Activated effector memory CD4-positive, alpha-beta T cell treated with anti-CD3 and anti-CD28 coated beads, Interleukin-2, amount 50 U/mL, for 16 hours (primary cell): ENCODE measurements around the gene SGMS1.
A peak's percentile ranks its signal among the peaks of the same experiment; 100 is the strongest.
"Not testable (repeated sequence)": the region's sequence is repeated elsewhere in the genome, so short reads cannot be mapped to it uniquely, and the experiment has no call there.

Source experiments
- DNase-seq: peaks from one replicate; pipeline ENCODE4 v3.0.0-alpha.2; 2020

The SGMS1 gene

GRCh38 chr10:50554376-50554994 is 69.3 kb downstream of the SGMS1 start:
- DNase-seq, result no peak

GRCh38 chr10:50552771-50553535 is 70.8 kb downstream of the SGMS1 start:
- DNase-seq, result peak; percentile 69

GRCh38 chr10:50552308-50552707 is 71.4 kb downstream of the SGMS1 start:
- no peak for DNase-seq

GRCh38 chr10:50551894-50552293 is 71.9 kb downstream of the SGMS1 start:
- DNase-seq, result no peak

- no peak for DNase-seq
Observed at GRCh38 chr10:50550291-50550839, 73.4 kb downstream of the SGMS1 start.

DNA sequence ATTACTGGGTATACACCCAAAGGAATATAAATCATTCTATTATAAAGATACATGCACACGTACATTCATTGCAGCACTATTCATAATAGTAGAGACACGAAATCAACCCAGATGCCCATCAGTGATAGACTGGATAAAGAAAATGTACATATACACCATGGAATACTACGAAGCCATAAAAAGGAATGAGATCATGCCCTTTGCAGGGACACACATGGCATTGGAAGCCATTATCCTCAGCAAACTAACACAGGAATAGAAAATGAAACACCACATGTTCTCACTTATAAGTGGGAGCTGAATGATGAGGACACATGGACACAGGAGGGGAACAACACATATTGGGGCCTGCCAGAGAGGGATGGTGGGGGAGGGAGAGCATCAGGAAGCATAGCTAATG is 74.6 kb downstream of the SGMS1 start:
- DNase-seq, result not testable (repeated sequence)

DNA sequence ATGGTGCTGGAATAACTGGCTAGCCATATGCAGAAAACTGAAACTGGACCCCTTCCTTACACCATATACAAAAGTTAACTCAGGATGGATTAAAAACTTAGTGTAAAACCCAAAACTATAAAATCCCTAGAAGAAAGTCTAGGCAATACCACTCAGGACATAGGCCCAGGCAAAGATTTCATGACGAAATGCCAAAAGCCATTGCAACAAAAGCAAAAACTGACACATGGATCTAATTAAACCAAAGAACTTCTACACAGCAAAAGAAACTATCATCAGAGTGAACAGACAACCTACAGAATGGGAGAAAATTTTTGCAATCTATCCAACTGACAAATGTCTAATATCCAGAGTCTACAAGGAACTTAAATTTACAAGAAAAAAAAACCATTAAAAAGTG is 75.3 kb downstream of the SGMS1 start:
- not testable (repeated sequence) for DNase-seq

- not testable (repeated sequence) for DNase-seq
Observed at GRCh38 chr10:50546287-50546686, 77.5 kb downstream of the SGMS1 start.

- DNase-seq, result no peak
Observed at GRCh38 chr10:50545846-50546245, 77.9 kb downstream of the SGMS1 start.

DNA sequence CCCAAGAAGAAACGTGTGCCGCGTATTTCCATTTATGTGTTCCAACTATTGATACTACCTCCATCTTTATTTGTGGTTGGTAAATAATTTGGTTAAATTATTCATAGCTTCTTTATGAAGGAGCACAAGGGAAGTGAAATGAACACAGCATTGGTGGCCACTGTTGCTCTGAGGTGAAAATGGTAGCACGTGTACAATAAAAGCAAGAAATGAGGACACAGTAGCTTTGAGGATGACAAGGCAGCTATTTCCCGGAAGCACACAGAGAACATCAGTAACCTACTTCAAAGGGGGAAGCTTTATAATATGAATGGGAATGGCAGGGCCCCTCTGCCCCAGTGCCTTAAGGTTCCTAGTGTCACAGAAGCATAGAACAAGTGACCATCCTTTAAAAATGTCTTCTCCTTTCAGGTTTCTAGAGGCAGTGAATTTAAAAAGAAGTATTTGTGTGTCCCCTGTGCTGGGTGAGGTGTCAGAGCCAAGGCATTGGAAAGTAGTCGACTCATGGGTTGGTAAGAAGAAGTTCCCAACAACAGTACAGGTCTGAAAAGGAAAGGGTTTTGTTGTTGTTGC is 78.8 kb downstream of the SGMS1 start:
- no peak for DNase-seq

- DNase-seq, result no peak
Observed at GRCh38 chr10:50544095-50544856, 79.5 kb downstream of the SGMS1 start.

DNA sequence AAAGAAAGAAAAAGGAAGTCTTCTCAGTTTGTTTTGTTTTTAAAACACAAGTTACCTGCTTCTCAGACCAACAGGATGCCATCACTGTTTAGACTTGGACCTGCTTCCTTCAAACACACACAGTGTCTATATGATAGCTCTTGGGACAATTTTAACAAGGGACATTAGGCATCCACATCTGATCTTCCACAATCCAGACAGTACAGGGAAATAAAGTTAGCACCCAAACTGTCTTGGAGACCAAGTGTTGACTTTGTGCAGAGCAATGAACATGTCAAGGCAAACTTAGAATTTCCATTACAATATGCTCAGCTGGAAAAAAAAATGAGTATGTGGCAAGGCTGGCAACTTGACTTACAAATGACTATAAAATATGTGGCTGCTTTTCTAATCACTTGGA is 80.9 kb downstream of the SGMS1 start:
- no peak for DNase-seq

DNA sequence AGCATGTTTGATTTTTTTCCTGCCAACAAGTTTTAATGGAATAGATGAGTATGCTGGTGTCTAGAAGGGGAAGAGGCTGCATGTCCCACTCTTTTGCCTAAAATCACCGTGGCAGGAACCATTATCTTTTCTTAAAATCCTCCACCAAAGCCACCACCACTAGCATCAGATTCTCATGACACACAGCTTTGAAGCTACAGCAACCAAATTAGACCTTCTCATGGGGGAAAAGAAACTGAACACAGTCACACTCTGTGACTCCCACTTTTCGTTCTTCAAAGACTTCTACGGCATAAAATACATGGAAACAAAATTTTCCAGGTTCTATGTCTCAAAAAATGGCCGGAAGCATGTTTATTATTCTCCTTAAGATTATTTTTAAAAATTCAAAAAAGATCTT is 81.8 kb downstream of the SGMS1 start:
- DNase-seq, result no peak

- DNase-seq, result no peak
Observed at GRCh38 chr10:50541317-50541716, 82.4 kb downstream of the SGMS1 start.

DNA sequence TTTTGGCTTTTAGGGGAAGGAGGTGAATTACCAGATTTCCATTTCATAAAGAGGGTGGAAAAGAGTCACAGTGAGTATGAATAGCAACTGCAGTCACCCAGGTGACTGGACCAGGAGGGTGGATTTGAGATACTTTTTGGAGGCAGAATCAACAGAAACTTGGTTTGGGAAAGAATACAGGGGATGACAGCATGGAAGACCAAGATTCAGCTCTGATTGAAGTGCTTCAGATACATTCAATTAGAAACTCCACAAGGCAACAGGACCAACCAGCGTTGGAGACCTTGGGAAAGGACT is 83.0 kb downstream of the SGMS1 start:
- DNase-seq, result no peak

DNA sequence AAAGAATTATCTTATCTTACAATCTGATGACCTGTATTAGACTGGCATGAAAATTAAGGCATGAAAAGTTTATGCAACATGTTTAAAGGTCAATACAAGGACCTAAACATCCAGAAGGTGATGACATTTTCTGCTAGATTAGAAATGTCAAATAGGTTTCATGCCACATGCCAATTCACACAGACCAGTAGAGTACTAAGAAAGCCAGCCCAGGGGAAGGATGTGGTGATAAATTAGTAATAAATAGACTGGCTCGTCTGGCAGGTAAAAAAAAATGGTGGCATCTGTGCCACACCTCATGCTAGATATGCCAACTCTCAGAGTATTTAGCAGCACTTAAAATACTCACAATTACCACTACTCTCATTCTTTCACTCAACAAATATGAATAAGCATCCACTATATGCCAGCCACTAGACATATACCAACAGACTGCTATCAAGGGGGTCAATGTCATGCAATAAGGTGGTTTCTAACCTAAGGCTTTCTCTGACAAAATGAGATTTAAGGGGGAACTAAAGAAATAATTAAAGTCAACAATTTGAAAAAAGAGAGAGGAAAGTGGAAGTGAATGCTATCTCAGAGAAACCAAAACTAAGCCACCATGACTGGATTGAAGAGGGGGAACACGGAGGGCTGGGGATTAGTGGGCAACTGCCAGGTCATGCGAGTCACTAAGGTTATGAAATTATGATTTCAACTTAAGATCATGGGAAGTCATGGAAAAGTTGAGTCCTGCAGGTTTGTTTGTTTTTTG is 83.5 kb downstream of the SGMS1 start:
- DNase-seq, result peak; percentile 76

DNA sequence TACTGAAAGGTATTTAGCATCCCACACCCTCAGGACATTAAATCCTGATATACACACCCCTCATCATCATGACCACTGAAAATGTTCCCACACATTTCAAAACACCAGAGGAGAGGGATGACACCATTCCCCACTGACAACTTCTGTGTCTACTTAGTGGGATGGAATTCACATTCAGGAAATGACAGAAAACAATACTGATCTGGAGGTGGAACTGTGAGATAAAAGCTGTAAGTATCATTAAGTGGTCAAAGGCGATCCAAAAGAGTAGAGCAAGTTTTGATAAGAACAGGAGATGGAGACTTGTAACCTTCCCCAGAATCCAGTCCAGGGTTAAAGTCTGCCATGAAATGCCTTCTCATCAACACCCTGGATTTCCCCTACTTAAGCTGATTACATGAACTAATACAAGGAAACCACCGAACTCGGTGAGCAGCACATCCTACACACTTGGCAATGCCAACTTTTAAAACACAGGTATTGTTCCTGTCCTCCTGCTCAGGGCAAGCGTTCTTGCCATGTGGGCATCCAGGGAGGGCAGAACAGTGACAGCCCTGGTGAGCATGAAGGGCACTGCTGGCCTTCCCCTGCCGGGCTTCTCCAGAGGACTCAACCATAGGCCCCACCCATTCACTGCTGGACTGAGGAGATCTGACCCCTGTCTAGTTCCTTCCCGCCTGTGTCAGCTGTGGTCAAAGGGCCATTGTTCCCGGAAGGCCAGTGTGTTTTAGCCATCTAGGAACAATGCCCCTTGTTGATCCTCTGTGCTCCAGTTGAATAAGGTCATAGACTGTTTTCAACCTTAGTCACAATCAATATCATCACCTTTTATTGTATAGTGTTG is 85.0 kb downstream of the SGMS1 start:
- peak; percentile 69 for DNase-seq

DNA sequence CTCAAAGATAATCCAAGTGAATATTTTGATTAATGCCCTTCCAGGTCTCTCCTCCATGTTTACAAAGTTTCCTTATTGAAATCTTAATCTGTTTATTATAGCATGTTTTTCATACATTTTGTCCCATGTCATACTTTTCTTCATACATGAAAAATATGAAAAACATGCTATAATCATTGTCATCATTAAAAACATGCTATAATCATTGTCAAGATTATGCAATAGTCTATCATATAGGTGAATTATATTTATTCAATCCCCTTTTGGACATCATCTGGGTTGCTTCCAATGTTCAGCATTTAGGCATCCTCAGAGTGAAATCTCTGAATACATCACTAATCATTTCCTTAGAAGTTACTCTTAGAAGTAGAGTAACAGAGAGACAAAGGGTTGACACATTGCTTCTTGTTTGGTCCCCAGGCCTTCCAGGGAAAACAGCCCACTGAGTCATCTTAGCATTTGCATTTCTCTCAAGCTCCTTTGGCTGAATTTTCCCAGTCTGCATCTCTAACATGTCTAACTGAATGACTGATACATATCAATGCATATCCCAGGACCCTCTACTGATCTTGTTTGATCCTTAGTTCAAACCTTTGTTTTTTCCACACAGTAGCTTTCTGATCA is 87.0 kb downstream of the SGMS1 start:
- no peak for DNase-seq

DNA sequence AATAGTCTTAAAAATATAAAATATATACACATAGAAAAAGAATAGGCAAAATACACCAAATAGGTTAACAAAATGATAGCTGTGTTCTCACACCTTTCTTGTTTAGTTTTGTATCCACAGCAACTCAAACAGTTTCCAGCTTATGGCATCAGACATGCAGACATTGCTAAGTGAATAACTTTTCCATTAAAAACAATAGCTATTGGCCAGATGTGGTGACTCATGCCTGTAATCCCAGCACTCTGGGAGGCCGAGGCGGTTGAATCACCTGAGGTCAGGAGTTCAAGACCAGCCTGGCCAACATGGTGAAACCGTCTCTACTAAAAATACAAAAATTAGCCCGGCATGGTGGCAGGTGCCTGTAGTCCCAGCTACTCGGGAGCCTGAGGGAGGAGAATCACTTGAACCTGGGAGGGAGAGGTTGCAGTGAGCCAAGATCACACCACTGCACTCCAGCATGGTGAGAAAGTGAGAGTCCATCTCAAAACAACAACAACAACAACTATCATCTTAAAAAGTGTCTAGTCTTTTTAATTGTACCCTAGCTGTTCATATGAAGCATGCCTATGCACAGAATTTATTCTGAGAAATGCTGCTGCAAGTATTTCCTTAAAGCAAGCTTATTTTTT is 88.9 kb downstream of the SGMS1 start:
- not testable (repeated sequence) for DNase-seq

DNA sequence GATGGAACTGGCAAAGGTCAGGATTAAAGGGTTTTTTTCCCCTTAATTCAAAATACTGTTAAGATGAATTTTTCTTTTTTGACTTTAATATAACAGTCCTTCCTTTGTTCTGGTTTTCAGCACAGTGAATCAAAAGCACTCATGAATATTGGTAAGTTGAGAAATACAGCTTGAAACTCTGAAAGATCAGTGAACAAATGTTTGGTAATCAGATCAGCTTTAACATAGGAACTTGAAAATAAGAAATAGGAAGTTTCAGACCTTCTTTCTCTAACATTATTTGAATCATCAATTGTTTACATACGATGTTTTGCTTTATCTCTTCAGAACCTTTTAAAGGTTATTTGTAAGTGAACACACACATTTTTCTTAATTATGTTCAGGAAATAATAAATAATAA is 90.5 kb downstream of the SGMS1 start:
- no peak for DNase-seq
